ENCODE results near the gene ASB7.

ASB7 gene, protein sequence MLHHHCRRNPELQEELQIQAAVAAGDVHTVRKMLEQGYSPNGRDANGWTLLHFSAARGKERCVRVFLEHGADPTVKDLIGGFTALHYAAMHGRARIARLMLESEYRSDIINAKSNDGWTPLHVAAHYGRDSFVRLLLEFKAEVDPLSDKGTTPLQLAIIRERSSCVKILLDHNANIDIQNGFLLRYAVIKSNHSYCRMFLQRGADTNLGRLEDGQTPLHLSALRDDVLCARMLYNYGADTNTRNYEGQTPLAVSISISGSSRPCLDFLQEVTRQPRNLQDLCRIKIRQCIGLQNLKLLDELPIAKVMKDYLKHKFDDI

DNA sequence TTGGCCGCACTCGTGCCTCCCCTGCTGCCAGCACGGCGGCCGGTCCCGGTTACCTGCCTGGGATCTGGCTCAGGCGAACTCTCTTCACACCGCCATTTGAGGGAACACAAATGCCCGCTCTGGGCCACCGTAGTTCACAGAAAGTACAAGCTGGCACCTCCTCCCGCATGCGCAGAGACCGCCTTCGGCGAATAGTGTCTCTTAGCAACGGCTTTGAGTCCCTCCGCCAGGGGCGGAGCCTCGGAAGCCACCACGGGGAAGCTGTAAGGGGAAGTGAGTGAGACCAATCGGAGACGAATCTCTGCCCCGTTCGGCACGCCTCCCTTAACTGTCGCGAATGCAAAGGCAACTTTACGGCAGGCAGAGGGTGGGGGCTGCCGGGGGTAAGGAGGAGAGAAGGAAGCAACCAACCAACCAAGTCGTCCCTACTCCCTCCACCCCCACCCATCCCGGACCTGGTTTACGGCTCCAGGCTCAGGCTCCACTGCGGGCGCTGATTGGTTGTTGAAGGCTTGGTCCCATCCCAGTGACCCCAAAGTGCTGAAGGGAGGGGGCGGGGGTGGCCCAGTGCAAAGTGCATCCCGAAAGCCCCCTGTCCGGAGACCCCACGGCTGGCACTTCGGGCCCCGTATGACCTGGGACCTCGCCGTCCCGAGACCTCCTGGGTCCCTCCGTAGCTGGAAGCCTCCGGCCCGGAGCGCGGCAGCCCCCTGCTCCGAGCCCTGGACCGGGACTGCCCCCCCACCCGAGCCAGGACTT, at the start of gene ASB7, which contains the start of gene LINS1:
Gene ASB7, plus strand, starts transcription at position 526 of the 759 bp plus-strand sequence. CDS start 9,628 bp downstream, outside the sequence.
Gene LINS1, minus strand, starts transcription at position 121 of the 759 bp plus-strand sequence. CDS start 21,342 bp downstream, outside the sequence.
- no peaks in the 10 kb centered on the region for H3K9me3 ChIP-seq (ENCODE audit: insufficient read depth, low read depth, low read length)
- peak within 1 kb of the TSS; percentile 61 for H3K27ac ChIP-seq (ENCODE audit: low read length)
- H3K4me3 ChIP-seq (ENCODE audit: low read length) = peak within 1 kb of the TSS; percentile 95
- H3K4me1 ChIP-seq (ENCODE audit: insufficient read depth, low read length) = peaks cover 8% of the 10 kb centered on the region; the same call in 1 of the 2 replicates
- no peaks in the 10 kb centered on the region for H3K27me3 ChIP-seq (ENCODE audit: insufficient read depth, low read length)
- peaks cover 21% of the 10 kb centered on the region for H3K36me3 ChIP-seq (ENCODE audit: insufficient read depth, low read depth, low read length)
- peak within 1 kb of the TSS; percentile 81 for H3K9ac ChIP-seq (ENCODE audit: low read depth, low read length)

DNA sequence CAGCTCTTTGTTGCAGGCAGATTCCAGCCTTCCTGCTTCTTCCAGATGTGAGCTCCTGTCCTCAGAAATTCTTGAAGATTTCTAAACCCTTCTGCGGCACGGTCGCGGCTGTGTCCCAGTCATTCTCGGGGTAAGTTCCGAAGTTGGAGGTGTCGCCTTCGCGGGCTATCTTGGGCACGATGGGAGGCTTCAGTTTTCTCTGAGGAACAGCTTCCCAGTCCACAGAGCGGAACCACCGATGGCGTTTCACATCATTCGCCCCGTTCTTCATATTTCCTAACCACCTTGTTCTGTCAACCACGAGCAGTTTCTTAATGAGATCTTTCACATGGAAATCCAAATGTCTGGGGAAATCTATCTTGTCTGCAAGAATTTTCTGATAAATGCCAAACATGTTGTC, 48.9 kb upstream of the ASB7 start:
- no peak overlapping the region for H3K4me3 ChIP-seq (ENCODE audit: low read length)
- H3K27ac ChIP-seq (ENCODE audit: low read length) = no peak overlapping the region
- H3K36me3 ChIP-seq (ENCODE audit: insufficient read depth, low read depth, low read length) = no peaks in the 10 kb centered on the region
- H3K9ac ChIP-seq (ENCODE audit: low read depth, low read length) = no peak overlapping the region
- peaks cover 19% of the 10 kb centered on the region for H3K9me3 ChIP-seq (ENCODE audit: insufficient read depth, low read depth, low read length)
- H3K4me1 ChIP-seq (ENCODE audit: insufficient read depth, low read length) = no peaks in the 10 kb centered on the region
- no peaks in the 10 kb centered on the region for H3K27me3 ChIP-seq (ENCODE audit: insufficient read depth, low read length)

DNA sequence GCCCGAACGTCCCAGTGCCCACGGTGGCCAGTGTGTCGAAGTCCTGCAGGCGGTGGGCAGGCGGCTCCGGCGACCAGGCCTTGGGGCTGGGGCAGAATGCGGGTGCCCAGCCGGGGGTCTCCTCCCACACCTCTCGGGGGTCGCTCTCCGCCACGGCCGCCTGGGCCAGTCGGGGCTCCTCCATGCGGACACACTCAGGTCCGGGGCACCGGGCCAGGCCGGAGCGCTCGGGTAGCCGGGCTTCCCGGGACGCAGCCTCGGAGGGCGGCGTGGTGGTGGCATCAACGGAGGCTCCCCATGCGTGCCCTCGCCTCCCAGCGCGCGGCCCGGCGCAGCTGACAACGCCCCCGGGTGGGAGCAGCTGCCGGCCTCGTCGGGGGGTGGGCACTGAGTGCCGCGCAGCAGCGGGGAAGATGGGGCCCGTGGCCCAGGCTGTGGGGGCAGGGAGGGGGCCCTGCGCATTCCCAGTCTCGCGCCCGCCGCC, 43.6 kb upstream of the ASB7 start:
- Histone ChIP-seq H3K4me3 (ENCODE audit: low read length) (no peak overlapping the region), H3K27me3 (ENCODE audit: insufficient read depth, low read length) (no peaks in the 10 kb centered on the region), H3K9me3 (ENCODE audit: insufficient read depth, low read depth, low read length) (no peaks in the 10 kb centered on the region), H3K4me1 (ENCODE audit: insufficient read depth, low read length) (no peaks in the 10 kb centered on the region), H3K36me3 (ENCODE audit: insufficient read depth, low read depth, low read length) (no peaks in the 10 kb centered on the region), H3K9ac (ENCODE audit: low read depth, low read length) (no peak overlapping the region), H3K27ac (ENCODE audit: low read length) (no peak overlapping the region)

DNA sequence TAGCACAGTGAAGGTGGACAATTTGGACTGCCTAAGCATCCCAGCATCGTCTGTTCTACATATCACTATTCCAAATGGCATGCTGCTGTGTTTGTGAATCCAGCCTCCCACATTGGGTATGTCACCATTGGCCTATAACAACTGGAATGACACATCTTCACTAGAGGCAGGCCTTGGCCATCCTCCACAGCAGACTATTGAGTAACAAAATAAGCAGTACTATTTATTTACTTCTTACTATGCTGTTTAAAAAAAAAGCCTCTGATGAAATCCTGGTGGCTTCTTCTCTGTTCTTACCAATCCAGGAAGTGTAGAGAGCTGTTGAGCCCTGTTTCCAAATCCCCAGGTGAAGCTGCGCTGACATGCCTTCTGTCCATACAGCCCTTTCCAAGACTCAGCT, 43.1 kb upstream of the ASB7 start:
- H3K9me3 ChIP-seq (ENCODE audit: insufficient read depth, low read depth, low read length) = no peaks in the 10 kb centered on the region
- H3K27me3 ChIP-seq (ENCODE audit: insufficient read depth, low read length) = no peaks in the 10 kb centered on the region
- H3K4me3 ChIP-seq (ENCODE audit: low read length) = no peak overlapping the region
- H3K27ac ChIP-seq (ENCODE audit: low read length) = no peak overlapping the region
- H3K9ac ChIP-seq (ENCODE audit: low read depth, low read length) = no peak overlapping the region
- H3K36me3 ChIP-seq (ENCODE audit: insufficient read depth, low read depth, low read length) = no peaks in the 10 kb centered on the region
- H3K4me1 ChIP-seq (ENCODE audit: insufficient read depth, low read length) = no peaks in the 10 kb centered on the region

DNA sequence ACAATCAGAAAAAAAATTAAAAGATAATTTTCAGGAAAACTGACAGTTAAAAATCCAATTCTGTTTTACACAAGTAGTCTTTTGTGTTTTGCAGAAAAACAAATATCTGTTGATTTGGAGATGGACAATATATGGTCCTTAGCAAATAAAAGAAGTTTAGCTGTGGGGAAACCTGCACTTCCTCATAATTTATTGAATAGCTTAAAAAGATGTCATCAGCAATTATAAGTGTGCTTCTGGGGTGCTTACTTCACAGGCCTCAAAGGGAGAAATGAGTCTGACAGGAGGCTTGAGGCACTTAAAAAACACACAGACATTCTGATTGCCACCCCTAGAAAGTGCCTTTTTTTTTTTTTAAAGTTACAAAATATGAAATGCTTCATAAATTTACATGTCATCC, 42.1 kb upstream of the ASB7 start:
- Histone ChIP-seq H3K9me3 (ENCODE audit: insufficient read depth, low read depth, low read length) (no peaks in the 10 kb centered on the region), H3K4me1 (ENCODE audit: insufficient read depth, low read length) (no peaks in the 10 kb centered on the region), H3K9ac (ENCODE audit: low read depth, low read length) (no peak overlapping the region), H3K36me3 (ENCODE audit: insufficient read depth, low read depth, low read length) (no peaks in the 10 kb centered on the region), H3K27me3 (ENCODE audit: insufficient read depth, low read length) (no peaks in the 10 kb centered on the region), H3K27ac (ENCODE audit: low read length) (no peak overlapping the region), H3K4me3 (ENCODE audit: low read length) (no peak overlapping the region)

DNA sequence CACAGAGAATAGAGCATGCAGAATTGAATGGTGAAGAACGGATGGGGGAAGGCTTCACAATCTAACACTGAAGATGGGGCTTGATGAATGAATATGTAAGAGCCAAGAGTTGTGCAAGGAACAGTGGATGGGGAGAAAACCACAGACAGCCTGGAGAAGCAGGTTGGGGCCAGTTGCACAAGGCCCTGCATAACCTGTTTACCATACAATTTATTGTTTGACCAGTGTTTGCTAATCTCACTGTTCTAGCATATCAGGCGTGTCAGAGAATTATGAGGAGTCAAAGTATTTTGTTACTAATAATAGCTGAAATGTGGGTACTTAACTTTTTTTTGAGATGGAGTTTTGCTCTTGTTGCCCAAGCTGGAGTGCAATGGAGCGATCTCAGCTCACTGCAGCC, 36.8 kb upstream of the ASB7 start:
- Histone ChIP-seq H3K4me3 (ENCODE audit: low read length) (no peak overlapping the region), H3K4me1 (ENCODE audit: insufficient read depth, low read length) (no peaks in the 10 kb centered on the region), H3K9ac (ENCODE audit: low read depth, low read length) (no peak overlapping the region), H3K36me3 (ENCODE audit: insufficient read depth, low read depth, low read length) (peaks cover 5% of the 10 kb centered on the region; the same call in 1 of the 2 replicates), H3K27ac (ENCODE audit: low read length) (no peak overlapping the region), H3K27me3 (ENCODE audit: insufficient read depth, low read length) (no peaks in the 10 kb centered on the region), H3K9me3 (ENCODE audit: insufficient read depth, low read depth, low read length) (no peaks in the 10 kb centered on the region)

DNA sequence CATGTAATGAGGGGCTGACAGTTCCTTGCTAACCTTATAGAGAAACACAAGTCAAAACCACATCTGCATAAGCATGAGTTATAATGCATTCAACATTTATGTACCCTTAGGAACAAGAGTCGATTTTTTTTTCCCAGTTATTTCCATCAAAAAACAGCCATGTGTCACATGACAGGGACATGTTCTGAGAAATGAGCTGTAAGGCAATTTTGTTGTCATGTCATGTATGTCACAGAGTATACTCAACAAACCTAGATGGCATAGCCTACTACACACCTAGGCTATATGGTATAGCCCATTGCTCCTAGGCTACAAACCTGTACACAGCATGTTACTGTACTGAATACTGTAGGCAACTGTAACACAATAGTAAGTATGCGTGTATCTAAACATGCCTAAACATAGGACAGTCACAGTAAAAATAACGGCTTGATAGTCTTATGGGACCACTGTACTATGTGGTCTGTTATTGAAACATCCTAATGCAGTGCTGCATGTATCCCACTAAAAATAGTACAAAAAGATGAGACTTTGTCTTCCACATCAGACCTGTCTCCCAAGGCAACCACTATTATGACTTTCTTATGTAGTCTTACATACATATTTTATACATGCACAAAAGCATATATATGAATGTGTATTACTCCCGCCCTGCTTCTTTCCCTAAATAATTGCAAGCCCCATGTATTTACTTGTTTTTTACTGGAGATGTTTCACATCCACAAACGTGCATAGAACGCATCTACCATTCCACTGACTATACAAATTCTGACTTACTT, 35.4 kb upstream of the ASB7 start:
- peaks cover 17% of the 10 kb centered on the region for H3K36me3 ChIP-seq (ENCODE audit: insufficient read depth, low read depth, low read length)
- H3K27me3 ChIP-seq (ENCODE audit: insufficient read depth, low read length) = no peaks in the 10 kb centered on the region
- no peak overlapping the region for H3K9ac ChIP-seq (ENCODE audit: low read depth, low read length)
- no peaks in the 10 kb centered on the region for H3K9me3 ChIP-seq (ENCODE audit: insufficient read depth, low read depth, low read length)
- H3K4me1 ChIP-seq (ENCODE audit: insufficient read depth, low read length) = no peaks in the 10 kb centered on the region
- H3K27ac ChIP-seq (ENCODE audit: low read length) = no peak overlapping the region
- no peak overlapping the region for H3K4me3 ChIP-seq (ENCODE audit: low read length)

DNA sequence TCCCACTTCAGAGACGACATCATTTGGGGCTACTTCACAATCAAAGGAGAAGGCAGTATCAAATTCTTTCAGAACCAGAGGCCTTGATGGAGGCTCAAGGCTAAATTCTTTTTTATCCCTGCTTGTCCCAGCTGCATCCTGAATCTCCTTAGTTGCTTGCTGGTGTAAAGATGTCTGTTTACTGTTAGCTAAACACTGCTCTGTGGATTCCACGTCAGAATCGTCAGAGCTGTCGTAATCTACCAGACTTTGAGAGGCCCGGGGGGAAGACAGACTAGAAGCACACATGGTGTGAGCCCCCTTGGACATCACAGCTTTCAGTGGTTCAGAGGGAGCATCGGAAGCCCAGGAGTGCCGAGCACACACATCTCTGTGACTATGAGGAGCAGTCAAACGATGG, 33.0 kb upstream of the ASB7 start:
- no peak overlapping the region for H3K4me3 ChIP-seq (ENCODE audit: low read length)
- H3K36me3 ChIP-seq (ENCODE audit: insufficient read depth, low read depth, low read length) = peaks cover 37% of the 10 kb centered on the region
- no peaks in the 10 kb centered on the region for H3K27me3 ChIP-seq (ENCODE audit: insufficient read depth, low read length)

DNA sequence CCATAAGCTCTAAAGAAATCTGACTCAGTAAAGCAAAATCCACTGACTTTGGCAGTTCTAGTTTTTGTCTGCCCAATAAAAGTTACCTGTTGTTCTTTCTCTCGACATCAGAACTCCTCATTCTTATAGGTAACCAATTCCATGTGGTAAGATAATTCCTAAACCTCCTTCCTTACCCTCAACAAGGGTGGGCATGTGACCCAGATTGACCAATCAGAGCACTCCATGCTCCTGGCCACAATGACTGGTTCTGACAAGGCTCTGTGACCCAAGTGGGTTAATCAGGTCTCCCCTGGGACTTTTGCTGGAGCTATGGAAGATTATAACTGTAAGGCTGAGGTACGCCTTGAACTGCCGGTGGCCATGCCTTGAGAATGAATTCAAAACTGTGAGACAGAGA, 32.1 kb upstream of the ASB7 start:
- Histone ChIP-seq H3K4me1 (ENCODE audit: insufficient read depth, low read length) (no peaks in the 10 kb centered on the region), H3K27me3 (ENCODE audit: insufficient read depth, low read length) (no peaks in the 10 kb centered on the region), H3K9ac (ENCODE audit: low read depth, low read length) (no peak overlapping the region), H3K9me3 (ENCODE audit: insufficient read depth, low read depth, low read length) (no peaks in the 10 kb centered on the region), H3K4me3 (ENCODE audit: low read length) (no peak overlapping the region), H3K27ac (ENCODE audit: low read length) (no peak overlapping the region), H3K36me3 (ENCODE audit: insufficient read depth, low read depth, low read length) (peaks cover 42% of the 10 kb centered on the region)

More for the DNA sequence above, 33.0 kb upstream of the ASB7 start:
- H3K27ac ChIP-seq (ENCODE audit: low read length) = no peak overlapping the region
- no peak overlapping the region for H3K9ac ChIP-seq (ENCODE audit: low read depth, low read length)
- no peaks in the 10 kb centered on the region for H3K4me1 ChIP-seq (ENCODE audit: insufficient read depth, low read length)
- no peaks in the 10 kb centered on the region for H3K9me3 ChIP-seq (ENCODE audit: insufficient read depth, low read depth, low read length)

DNA sequence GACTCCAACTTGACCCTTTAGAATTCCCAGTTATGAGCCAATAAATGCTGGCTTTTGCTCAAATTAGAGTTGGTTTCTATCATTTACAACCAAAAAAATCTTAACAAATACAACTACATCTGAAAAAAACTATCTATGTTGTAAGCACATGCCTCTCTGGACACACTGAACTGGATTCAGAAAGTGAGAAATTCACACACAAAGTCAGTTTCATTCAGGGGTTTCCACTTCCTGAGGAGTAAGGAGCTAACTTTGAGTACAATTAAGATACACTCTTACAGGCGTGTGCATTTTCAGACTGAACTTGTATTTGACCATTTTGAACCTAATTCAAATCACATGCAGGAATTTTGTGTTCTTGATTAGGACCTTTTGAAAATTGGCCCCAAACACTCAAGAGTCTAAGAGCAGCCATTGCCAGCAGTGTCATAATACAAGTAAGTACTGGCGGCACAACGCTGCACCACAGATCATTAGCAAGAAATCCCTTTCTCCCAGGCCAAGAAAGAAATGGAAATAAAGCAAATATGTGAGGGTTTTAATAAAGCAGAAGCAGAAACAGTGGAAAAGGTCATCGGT, 31.6 kb upstream of the ASB7 start:
- H3K4me1 ChIP-seq (ENCODE audit: insufficient read depth, low read length) = no peaks in the 10 kb centered on the region
- H3K27me3 ChIP-seq (ENCODE audit: insufficient read depth, low read length) = no peaks in the 10 kb centered on the region
- peaks cover 42% of the 10 kb centered on the region for H3K36me3 ChIP-seq (ENCODE audit: insufficient read depth, low read depth, low read length)
- no peak overlapping the region for H3K9ac ChIP-seq (ENCODE audit: low read depth, low read length)
- no peak overlapping the region for H3K4me3 ChIP-seq (ENCODE audit: low read length)
- H3K27ac ChIP-seq (ENCODE audit: low read length) = no peak overlapping the region
- H3K9me3 ChIP-seq (ENCODE audit: insufficient read depth, low read depth, low read length) = no peaks in the 10 kb centered on the region

DNA sequence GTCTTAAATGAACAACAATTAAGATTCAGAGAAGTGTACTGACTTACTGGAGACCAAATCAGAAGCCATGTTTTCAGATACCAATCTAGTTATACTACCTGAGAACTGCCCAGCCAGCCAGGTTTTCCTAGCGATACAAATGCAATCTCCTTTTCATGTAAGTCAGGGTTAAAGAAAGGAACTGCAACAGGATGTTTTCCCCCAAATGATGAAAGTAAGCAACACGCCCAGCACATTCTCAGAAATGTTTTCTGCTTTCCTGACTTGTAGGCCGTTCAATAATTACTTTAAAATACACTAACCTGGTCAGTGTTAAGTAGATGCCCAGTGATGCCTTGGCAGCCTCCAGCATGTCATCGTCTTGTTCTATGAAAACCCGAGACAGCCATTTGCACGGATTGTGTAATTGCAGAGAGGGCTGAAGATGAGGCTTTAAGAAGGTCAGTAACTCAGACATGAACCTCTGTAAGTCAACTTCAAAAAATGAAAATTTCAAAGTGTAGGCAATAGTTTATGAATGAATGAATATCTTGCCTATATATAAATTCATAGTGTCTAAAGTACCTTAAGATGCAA, 30.7 kb upstream of the ASB7 start:
- H3K9me3 ChIP-seq (ENCODE audit: insufficient read depth, low read depth, low read length) = no peaks in the 10 kb centered on the region
- no peak overlapping the region for H3K4me3 ChIP-seq (ENCODE audit: low read length)
- no peaks in the 10 kb centered on the region for H3K4me1 ChIP-seq (ENCODE audit: insufficient read depth, low read length)
- H3K27ac ChIP-seq (ENCODE audit: low read length) = no peak overlapping the region
- H3K9ac ChIP-seq (ENCODE audit: low read depth, low read length) = no peak overlapping the region
- H3K27me3 ChIP-seq (ENCODE audit: insufficient read depth, low read length) = no peaks in the 10 kb centered on the region
- peaks cover 42% of the 10 kb centered on the region for H3K36me3 ChIP-seq (ENCODE audit: insufficient read depth, low read depth, low read length)
